NCI-H774 (cell line): ENCODE data around the gene PSMC3.

ENCODE experiments used
- DNase-seq: peaks from one replicate; lab custom pipeline; 2025; lab: John Stamatoyannopoulos, UW

The PSMC3 gene

DNA sequence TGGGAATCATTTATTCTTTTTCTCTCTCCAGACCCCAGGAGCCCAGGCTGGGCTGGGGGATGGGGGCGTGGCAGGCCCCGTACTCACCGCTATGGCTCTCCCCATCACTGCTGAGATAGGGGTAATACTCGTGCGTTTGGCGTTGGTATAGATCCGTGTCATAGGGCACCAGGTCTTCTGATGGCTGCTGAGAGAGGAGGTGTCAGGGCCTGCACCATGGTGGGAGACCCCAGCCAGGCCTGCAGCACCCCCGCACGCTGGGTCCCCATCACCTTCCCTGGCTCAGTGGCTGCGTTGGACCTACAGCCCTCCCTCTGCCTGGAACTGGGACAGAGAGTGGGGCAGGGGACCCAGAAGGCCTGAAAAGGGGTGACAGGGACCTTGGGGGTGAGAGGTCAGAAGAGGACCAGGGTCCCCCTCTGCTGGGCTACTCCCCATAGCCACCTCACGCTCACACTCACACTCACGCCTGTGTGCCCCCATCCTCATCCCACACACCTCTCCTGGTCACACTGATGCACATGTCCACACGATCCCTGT, 50.6 kb downstream of the PSMC3 start:
- no peak for DNase-seq

DNA sequence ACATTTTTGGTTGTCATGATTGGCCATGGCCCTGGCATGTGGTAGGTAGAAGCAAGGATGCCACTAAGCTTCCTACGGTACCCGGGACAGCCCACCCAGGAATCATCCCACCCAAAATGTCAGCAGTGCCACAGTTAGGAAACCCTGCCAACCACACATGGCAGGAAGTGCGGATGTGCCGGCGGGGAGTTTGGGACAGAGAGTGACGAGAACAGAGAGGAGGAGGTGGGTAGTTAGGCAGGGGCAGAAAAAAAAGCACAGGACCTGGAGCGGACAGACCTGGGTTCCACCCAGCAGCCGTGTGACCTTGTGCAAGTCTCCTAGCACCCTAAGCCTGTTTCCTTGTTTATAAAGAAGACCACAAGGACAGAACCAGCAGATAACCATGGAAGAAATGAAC, 51.2 kb downstream of the PSMC3 start:
- DNase-seq = no peak

DNA sequence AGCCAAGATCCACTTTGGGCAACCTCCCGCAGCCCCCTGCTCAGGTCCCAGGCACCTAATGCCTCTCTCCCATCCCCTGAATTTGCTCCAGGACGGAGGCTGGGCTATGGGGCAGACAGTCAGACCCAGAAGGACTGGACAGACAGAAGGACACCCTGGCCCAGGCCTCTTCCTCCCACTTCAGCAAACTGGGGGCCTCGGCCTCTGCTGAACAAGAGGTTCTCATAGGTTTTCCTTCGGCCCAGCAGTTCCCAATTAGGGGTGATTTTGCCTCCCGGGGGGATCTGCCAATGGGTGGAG, 51.6 kb downstream of the PSMC3 start:
- no peak for DNase-seq

DNA sequence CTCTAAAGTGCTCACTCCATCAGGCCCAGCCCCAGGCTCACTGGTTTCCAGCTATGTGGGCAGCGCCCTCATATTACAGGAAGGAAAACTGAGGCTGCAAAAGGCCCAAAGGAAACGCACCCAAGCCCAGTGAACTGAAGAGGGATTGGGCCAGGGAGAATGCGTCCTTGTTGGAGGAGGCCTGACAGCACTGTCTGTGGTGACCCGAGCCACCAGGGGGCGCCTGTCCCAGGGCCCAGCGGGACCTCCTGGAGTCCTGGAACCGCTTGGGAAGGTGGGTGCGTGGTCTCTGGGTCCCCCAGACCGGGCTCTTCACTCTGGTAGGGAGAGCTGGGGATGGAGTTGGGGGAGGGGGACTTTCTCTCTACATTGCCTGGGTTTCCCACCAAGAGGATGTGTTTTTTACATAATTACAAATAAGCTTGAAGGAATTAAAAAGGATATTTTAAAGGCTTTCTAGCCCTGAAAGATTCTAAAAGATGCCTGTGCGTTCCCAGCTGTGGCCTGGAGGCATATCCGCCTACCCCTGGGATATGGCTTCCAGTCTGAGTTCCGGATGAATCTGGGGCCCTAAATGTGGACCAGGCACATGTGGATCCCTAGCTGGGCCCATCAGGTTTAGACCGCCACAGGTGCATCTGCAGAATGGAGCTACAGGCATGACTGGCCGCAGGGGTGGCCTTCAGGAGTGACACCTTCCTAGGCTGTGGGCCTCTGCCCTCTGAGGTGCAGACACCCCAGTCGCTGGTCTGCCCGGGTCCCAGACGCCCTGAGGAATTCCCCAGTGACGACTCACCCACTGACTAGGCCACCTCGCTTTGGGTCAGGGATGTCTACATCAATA, 52.1 kb downstream of the PSMC3 start:
- DNase-seq = peak; percentile 59

DNA sequence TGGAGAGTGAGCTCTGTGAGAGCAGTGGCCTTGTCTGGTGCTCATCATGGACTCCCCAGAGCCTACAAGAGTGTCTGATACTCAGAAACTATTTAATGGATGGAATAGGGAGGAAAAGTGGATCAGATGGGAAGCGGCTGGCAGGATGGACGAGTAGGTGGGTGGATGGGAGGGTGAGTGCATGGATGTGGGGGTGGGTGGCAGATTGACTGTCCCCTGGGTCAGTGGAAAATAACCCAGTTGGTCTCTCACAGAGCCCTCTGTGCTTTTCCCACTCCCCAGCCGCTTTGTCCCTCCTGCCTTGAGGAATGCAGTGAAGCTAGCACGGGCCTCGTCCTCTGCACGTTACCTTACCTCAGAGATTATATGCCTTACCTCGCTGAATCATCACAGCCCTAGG, 53.8 kb downstream of the PSMC3 start:
- DNase-seq = no peak

DNA sequence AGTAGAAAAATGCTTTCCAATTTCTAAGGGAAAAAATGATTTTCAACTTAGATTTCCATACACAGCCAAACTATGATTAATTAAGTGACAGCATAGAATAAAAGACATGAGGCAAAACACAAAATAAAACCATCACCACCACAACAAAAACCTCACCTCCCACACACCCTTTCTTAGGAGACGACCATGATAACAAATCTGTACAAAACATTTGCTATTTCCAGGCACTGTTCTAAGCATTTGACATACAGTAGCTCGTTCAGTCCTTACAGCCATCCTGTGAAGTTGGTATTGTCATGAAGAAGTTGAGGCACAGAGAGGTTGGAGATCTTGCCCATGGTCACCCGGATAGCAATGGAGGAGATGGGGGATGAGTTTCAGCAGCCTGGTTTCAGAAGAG, 56.6 kb downstream of the PSMC3 start:
- no peak for DNase-seq
